ENCODE measurements around the gene NAT9.

Gene NAT9, protein sequence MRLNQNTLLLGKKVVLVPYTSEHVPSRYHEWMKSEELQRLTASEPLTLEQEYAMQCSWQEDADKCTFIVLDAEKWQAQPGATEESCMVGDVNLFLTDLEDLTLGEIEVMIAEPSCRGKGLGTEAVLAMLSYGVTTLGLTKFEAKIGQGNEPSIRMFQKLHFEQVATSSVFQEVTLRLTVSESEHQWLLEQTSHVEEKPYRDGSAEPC

DNA sequence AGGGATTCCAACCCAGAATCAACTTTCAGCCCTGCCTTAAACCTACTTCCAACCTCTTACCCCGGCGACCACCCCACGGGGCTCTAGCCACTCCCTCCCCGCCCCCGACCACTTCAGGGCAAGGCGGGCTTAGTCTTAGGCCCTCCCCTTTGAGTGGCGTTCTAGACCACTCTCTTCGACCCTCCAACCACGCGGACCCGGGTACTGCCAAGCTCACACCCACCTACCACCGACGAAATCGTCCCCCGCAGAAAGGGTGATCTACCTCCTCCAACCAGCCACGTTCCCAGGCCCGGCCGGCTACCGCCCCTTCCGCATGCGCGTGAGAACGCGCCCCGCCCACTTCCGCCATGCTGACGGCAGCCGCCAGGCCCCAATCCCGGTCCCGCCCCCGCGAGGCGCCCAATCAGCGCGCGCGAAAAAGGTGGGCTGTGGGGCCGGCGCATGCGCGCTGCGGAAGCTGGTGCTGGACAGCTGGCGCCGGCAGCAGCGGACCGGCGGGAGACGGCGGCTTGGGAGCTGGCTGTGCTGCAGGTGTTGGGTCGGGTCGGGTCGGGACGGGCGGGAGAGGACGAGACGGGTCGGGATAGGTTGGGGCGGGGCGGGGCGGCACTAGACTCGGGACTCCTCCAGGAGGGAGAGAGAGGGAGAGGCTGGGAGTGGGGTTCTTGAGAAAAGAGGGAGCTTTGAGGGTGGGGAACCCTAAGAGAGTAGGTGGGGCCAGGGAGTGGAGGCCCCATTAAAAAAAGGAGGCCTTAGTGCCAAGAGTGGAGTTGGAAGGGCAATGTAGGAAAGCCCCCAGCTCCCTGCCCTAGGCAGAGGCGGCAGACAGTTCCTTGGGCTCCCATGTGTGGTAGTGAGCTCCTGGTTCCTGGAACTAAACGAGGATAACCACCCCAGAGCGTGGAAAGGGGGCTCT, at the start of gene NAT9:
TSS of gene NAT9 (minus strand) at position 302 of the 919 bp plus-strand sequence. CDS start 647 bp downstream, outside the sequence.
- peak; percentile 100 for DNase-seq (ENCODE audit: low read depth)

DNA sequence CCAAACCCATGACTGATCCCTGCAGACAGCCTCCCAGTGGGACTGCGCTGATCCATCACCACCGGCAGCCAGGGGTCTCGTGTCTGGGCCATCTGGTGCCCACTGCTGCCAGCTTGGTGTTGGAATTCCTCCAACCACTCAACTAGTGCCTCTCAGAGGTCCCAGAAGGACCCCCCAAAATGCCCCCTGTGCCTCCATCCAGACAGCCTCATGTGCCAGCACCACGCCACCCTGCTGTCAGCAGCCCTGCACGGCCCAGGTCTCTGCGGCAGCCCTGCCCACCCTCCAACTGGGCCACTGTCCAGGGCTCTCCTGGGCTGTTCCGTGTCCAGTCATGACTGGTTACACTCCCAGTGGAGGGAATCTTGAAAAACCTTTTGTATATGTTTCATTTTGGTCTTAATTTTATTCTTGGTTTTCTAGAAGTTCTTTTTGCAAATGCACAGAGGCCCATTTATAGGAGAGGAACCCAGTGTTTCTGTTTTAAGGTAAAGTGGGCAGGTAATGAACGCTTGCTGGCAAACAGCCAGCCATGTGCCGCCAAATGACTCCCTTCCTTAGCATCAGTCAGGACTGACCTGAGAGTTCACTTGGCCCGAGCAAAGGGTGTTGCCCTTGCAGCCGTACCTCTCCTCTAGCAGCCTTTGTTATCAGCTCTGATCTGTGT, 48.9 kb upstream of the NAT9 start:
- no peak for DNase-seq (ENCODE audit: low read depth)

DNA sequence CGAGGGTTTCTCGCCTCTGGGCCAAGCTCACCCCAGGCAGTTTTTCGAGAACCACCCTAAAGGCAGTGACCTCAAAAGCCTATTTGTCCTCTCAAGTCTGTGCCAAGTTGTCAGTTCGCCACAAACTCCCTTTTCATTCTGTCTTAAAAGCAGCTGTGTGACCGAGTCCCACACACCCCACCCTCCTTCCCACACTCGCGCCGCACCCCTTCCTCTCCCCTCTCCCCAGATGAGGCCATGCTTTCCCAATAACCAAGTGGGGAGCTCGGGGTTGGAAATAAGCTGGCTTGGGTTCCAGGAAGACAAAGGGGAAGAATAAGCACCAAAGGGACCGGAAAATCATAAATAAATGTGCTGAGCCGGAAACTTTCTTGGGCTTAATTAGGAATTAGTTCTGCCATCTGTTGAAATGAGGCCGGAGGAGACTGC, 46.8 kb upstream of the NAT9 start:
- DNase-seq (ENCODE audit: low read depth), result no peak

DNA sequence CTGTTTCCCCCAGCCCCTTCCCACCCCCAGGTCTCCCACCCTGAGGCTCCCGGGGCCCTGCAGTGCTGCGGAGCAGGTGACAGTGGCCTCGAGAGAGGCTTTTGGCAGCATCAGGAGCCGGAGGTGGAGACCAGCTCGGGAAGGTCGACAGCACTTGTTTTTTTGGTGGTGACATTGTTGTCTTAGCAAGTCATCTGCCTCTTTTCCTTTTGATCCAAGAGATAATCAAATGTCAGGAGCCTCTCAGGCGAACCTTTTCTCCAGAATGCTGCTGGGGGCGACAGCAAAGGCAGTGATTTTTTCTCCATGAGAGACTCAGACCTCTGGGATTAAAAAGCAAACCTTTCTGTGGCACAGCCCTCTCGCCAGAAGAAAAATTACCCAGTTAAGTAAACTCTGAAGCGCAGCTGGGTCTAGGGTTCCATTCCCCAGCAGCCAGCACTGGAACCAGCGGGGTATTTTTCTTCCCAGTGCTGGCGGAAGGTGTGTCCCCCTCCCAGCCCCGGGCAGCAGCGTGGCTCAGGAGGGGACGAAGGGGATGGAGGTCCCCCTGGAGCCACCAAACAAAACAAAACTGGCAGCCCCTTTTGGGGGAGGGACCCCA, 46.3 kb upstream of the NAT9 start:
- no peak for DNase-seq (ENCODE audit: low read depth)

DNA sequence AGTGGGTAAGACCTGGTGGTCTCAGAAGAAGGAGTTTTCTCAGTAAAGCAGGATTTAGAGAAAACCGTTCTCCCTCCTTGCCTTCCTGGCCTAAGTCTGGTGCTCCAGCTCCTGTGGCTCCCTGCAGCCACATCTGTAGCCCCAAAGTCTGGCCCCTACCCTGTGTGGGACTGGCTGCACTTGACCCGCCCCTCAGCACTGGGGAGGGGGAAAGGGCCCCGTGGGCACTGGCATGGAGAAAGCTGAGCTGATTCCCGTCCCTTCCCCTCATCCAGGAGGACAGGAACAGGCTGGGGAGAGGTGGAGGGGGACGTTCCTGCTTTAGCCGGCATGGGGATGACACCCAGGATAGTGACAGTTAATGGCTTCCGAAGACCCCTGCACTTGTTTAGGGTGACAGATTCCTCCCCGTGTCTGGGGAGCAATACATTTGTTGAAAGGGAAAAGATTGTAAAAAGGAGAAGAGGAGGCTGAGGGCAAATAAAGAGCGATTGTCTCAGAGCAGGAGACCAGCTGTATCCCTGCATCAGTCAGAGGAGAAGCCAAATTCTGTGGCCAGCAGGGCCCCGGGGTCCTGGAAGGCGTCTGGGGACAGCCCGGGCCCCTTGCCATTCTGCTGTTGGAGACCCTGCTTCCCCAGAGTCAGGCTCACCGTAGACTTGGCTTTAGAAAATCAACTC, 45.6 kb upstream of the NAT9 start:
- DNase-seq (ENCODE audit: low read depth), result no peak

DNA sequence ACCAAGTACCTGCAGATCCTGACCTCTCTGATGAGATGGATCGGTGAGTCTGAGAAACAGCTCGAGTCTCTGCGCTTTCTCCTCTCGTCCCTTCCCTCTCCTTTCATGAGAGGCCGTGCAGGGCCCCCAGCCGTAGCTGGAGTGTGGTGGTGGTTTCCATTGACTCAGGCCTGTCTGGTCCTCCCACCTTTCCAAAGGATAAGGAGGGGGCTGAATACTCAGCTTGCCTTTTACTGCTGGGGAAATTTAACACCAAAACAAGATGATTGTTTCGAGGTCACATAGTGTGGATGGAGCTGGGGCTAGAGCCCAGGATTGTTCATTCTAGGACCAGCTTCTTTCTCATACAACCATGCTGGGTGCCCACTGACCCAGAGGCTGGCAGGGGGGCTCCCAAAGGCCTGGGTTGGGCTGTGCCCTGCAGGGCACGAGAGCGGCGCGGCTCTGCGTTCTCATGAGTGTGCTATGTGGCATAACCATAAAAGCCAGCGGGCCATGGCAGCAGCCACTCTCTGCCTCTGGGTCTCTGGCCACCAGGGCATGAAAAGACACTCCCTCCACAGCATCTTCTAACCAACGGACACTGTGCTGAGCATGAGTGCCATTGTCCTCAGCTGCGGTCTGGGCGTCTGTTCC, 43.8 kb upstream of the NAT9 start:
- no peak for DNase-seq (ENCODE audit: low read depth)

DNA sequence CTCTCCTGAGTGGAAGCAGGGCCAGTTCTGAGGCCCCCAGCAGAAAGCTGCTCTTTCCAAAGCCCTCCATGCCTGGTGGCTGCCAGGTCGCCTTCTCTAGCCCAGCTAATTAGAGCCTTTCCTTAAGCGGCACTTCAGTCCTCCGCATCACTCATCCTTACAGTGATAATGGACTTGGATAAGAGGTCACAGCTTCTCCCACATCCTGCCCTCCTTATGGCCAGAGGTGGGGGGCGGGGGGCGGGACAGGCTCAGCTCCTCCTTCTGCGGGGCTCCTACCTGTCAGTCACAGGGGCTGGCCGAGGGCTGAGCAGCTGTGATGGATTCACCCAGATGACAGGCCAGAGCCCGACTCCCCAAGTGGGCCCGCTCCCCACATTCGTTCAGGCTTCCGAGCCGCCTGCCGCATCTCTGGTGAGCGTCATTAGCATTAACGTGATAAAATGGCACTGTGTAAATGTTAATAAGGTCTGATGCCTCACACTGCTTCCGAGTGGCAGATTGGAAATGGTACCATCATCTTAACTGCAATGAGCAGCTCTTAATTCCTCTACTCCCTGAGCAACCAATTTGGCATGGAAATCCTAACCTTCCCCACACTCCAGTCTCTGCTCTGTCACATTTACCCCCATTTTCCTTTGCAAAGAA, 42.3 kb upstream of the NAT9 start:
- no peak for DNase-seq (ENCODE audit: low read depth)

DNA sequence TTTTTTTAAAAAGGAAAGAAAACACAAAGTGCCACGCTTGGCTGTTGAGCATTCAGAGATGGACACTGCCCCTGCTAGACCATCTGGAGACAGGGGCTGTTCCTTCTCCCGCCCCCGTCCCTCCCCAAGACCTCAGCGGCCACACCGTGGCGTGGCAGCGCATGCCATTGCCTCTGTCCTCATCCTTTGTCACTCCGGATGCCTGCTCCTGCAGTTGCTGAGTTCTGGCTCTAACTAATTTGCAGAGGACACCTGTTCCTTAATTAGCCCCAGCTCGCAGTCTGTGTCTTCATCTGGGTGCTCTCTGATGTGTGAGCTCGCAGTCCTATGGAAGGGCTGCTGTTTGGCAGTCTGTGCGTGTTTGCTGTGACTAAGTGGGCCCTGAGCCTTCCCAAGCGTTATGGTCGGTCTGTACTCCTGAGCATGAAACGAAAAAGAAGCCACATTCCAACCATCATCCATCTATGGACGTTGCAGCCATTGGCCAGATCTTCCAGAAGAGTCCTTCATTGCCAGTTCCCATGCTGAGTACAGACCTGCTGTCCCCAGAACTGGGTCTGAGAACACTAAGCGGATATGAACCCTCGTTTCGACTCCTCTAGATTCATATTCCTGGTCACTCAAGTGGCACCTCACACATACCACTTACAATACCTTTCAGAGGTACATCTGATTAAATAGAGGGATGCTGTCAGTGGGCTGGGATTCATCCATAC, 40.9 kb upstream of the NAT9 start:
- DNase-seq (ENCODE audit: low read depth), result no peak

DNA sequence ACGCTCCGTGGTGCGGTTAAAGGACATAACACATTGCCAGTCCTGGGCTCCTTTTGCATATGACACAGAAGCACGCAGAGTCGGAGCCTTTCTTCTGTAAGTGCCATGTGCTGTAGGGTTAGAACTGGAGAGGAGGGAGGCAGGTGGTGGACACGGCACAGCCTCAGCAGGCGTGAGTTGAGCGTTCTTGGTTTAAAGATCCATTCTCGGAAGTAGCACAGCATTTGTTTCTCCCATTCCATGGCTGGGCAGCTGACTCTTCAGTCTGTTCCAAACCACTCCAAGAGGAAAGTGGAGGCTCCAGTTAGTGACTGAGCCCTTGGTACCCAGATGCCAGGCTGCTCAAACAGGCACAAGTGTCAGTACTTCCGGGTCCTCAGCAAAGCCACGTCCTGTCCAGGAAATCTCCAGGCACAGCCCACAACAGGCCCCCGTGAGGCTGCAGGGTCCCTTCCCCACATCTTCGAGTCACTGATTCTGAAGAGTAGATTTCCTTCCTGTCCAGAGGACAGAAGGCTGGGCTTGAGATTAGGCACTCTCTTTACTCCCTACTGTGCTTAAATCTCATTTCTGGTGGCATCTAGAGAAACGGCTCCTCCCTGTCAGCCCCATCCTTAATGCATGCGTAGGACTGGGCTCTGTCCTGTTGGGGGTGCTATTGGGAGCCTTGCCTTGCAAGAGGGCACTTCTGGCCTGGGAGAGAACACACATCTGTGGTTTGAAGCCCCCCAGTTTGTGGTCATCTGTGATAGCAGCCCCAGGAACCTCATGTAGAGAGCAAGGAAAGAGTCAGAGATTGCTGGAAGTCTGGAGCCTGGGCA, 39.6 kb upstream of the NAT9 start:
- no peak for DNase-seq (ENCODE audit: low read depth)

DNA sequence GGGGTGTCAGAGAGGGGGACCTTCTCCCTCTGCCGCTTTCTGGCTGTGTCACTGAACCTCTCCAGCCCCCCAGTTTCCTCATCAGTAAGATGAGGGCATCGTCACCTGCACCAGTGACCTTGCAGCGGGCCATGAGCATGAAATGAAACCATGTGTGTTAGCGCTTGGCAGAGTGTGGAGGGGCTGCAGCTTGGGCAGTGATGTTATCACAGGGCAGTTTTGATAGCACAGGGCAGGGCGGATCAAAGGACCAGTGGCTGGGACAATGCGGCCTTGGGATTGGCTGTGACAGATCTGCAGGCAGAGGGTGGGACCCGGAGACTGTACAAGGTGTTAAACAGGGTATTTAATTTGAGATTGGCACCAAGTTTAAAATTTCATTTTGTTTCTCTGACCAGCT, 38.9 kb upstream of the NAT9 start:
- no peak for DNase-seq (ENCODE audit: low read depth)

DNA sequence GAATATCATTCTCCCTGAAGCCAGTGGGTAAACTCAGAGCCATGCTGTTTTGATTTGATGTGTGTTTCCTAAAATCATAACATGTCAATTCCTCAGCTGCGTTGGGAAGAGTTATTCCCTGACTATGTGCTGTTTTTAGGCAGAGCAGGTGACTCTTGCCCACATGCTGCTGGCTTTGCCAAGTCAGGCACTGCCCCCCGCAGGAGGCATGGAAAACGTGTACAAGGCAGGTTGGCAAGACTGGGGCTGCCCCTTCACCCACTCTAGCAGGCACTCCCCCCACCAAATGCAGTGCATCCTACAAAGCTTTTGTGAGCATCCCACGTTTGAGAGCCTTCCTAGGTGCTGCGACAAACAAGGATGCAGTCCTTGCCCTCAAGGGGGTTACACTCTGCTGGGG, 38.3 kb upstream of the NAT9 start:
- no peak for DNase-seq (ENCODE audit: low read depth)

DNA sequence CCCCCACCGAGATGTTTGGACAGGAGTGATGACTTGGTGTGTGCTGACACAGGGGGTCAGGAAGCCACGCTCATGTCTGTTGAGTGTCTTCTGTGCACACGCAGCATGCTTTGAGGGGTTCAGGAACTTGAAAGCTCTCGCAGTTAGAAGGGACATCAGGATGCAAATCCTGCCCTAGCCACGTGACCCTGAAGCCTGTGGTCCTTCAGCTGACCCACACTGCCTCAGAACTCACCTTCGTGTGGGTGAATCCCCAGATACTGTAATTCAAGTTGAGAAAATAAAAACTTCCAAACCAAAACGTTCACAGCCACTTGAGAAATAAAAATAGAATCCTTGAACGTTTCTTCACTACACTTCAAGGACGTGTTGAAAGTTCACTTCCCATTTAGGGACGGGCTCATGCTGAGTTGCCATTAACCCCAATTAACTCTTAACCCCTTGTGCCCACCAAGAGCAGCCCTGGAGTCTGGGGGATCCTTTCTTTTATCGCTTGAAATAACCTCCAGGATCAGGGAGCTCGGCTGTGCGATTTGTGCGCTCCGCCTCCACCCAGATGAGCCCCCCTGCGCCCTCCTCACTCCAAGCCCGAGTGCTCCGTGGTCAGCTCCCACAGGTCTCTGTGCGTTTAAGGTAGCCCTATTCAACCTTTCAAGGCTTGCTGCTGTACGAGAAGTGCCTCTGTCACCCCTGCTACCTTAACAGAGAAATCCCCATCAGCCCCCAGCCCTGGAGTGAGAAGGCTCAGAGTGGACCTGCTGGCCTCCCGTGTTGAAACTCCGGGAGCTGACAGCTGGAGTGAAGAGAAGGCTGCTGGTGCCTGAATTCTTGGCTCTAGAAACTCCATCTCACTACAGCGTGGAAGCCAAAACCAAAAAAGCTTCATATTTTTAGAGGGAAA, 36.2 kb upstream of the NAT9 start:
- DNase-seq (ENCODE audit: low read depth), result no peak

DNA sequence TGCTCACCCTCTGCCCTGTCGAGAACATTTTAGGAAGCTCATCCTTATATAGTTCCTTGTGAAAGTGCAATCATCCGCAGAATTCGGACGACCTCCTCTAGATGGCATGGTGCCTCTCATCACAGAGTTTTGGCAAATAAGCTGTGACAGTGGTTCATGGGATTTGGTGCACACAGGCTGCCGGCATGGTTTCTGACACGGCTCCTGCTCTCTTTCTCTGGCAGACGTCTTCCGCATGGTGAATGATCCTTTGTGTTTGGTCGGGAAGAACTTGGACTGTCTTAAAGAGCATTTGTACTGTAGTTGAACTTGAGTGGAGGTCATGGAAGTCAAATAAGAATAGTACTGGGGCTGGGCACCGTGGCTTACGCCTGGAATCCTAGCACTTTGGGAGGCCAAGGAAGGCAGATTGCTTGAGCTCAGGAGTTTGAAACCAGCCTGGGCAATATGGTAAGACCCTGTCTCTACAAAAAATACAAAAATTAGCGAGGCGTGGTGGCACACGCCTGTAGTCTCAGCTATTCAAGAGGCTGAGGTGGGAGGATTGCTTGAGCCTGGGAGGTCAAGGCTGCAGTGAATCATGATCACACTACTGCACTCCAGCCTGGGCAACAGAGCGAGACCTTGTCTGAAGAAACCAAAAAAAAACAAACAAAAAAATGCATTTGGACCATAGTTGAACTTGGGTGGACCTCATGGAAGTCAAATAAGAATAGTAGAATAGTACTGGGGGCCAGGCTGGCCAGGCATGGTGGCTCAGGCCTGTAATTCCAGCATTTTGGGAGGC, 34.7 kb upstream of the NAT9 start:
- DNase-seq (ENCODE audit: low read depth), result no peak

DNA sequence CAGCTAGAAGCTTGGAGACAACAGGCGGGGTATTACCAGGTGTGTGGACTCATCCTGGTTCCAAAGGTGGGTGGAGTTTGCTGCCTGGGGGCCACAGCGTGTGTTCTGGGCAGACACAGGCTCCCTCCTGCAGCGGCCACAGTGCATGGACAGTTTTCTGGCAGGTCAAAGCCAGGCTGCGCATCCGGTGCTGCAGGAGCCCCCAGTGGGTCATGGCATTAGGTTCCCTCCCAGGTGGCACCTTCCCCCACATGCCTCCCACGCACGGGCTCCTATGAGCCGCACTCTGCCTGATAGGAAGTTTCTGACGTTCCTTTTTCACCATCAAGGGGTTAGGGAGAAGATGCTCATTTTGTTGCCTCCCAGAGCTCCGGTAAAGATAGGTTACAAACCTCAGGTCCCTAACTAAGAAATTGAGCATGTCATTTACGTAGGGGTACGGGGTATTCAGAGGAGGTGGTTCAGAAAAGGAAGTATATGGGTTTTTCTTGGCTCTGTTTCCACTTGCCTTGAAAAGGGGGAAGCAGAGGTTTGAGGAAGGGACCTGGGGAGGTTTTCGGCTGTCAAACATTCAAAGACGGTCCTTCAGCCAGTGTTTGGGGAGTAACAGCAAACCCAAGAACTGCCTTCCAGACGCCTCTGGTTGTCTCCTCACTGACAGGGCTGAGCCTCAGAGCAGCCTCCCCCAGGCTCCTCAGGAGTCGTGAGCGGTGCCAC, 32.7 kb upstream of the NAT9 start:
- DNase-seq (ENCODE audit: low read depth), result no peak

DNA sequence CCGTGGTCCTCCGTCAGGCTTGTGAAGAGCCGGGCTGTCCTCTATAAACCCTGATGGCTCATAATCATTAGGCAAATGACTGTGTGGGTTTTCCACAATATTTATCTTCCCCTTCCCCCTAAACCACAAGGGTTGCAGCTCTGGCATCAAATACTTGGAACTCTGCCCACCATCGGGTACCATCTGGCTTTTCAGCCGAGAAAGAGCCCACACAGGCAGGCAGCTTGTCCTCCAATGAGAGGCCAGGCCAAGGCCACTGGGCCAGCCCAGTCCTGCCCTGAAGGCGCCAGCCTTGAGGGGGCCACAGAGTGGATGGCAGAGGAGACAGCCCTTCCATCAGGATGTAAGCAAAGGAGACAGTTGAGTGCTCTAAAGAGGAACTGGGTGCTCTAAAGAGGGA, 31.8 kb upstream of the NAT9 start:
- DNase-seq (ENCODE audit: low read depth), result no peak

DNA sequence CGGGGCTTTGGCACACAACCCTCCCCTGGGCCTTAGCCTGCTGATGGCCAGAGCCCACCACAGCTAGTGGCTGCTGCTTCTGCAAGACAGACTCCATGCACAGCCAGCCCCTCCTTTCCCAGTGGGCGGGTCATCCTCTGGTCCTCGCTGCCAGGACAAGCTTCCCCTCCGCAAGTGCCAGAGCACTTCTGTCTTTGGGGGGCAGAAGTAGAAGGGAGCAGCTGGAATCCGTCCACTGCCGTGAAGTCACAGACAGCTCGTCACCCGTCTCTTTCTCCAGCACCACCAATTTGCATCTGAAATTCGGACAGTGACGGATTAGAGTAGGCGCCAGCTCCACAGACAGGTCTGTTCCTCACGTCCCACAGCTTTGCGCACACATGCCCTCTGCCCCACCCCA, 31.3 kb upstream of the NAT9 start:
- no peak for DNase-seq (ENCODE audit: low read depth)

DNA sequence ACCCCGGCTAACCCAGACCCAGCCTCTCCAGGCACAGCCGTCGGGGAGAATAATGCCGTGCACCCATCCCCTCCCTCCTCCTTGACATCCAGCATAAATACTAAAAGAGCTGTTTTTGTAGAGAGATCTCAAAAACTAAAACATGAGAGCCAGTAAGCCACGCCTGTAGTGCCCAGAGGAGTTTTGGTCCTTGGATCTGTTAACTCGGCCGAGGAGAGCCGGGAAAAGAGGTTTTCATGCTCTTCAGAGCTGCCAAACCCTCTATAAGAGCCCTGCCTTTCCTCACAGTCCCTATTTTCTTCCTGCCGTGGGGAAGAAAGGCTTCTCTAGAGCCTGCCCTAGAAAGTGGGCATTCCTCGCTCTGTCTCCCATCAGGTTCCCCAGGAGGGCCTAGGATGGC, 30.2 kb upstream of the NAT9 start:
- DNase-seq (ENCODE audit: low read depth), result no peak
